ENCODE measurements around the gene MYBPC1. TPM values are rescaled to one million over a fixed set of nuclear protein-coding genes. Genes with fewer than 3 reads are reported as not detected.

MYBPC1 gene
- total and polyA plus RNA-seq, 2 of the 4 experiments (the other 2 are of a cell fraction), result not detected

GRCh38 chr12:101691503-101692096 is 96.8 kb downstream of the MYBPC1 start:
- H4K5ac ChIP-seq (ENCODE audit: low read depth, low read length), result no peak overlapping the region
- no peaks in the 10 kb centered on the region for H3K79me1 ChIP-seq (ENCODE audit: low read depth in 1 of 2, low read length in 2 of 2)
- no peaks in the 10 kb centered on the region for H4K20me1 ChIP-seq (ENCODE audit: insufficient read depth, low read length)
- H3K9ac ChIP-seq (ENCODE audit: low read depth, low read length), result no peak overlapping the region
- no peak overlapping the region for H3K4ac ChIP-seq (ENCODE audit: low read depth, low read length)
- ChIA-PET CTCF (no interaction called here), POLR2A (ENCODE audit: unreplicated experiment) (no interaction called here)
- H4K91ac ChIP-seq (ENCODE audit: insufficient read depth, low read depth, low read length), result no peak overlapping the region
- ATAC-seq (ENCODE audit: low read depth) (no peak), DNase-seq (no peak)
- no peak overlapping the region for H3K4me2 ChIP-seq (ENCODE audit: low read depth, low read length)
- H2AK9ac ChIP-seq (replicated peaks; ENCODE audit: low read depth, low read length, poor library complexity), result no peak overlapping the region
- H2BK20ac ChIP-seq (ENCODE audit: low read depth, low read length), result no peak overlapping the region
- peaks cover 2% of the 10 kb centered on the region for H3K9me3 ChIP-seq (ENCODE audit: control insufficient read depth, insufficient read depth, low read length)
- no peak for TF ChIP-seq MXI1 (IDR thresholded peaks at IDR 0.05; ENCODE audit: borderline replicate concordance, low read depth, low read length)
- no peak overlapping the region for H3K14ac ChIP-seq (replicated peaks; ENCODE audit: low read depth, low read length)
- no peak overlapping the region for H3K4me3 ChIP-seq (ENCODE audit: insufficient read depth, low read depth, low read length)
- no peak overlapping the region for H3K27ac ChIP-seq (ENCODE audit: insufficient read depth, low read length)
- no peak overlapping the region for H4K8ac ChIP-seq (ENCODE audit: low read depth in 2 of 2, low read length in 2 of 2)
- H2BK15ac ChIP-seq (ENCODE audit: low read depth, low read length), result no peak overlapping the region
- H3K4me1 ChIP-seq (ENCODE audit: control insufficient read depth, insufficient read depth, low read length), result peaks cover 5% of the 10 kb centered on the region
- H3K18ac ChIP-seq (ENCODE audit: low read depth, low read length), result no peak overlapping the region
- H2AK5ac ChIP-seq (ENCODE audit: low read depth, low read length), result no peak overlapping the region
- no peak overlapping the region for H2AFZ ChIP-seq (replicated peaks; ENCODE audit: low read length, poor library complexity)
- dilution Hi-C loops (cut with HindIII; ENCODE audit: low sequenced_read_pairs, unreplicated experiment), result no loop called here
- no peak overlapping the region for H2BK5ac ChIP-seq (ENCODE audit: low read depth, low read length, poor library complexity, severe bottlenecking)
- H3K36me3 ChIP-seq (ENCODE audit: control insufficient read depth, insufficient read depth, low read length), result no peaks in the 10 kb centered on the region
- H3K56ac ChIP-seq (ENCODE audit: extremely low read depth, insufficient read depth, low read length), result no peak overlapping the region
- no peaks in the 10 kb centered on the region for H3K27me3 ChIP-seq (ENCODE audit: control insufficient read depth, insufficient read depth, low read length)
- H2BK120ac ChIP-seq (ENCODE audit: low read depth, low read length), result no peak overlapping the region
- H3K23ac ChIP-seq (ENCODE audit: low read depth, low read length), result no peak overlapping the region
- no TSS peak for BruUV-seq (replicated peaks)
- in situ Hi-C loops (cut with MboI; ENCODE audit: low sequenced_read_pairs), result no loop called here
- no peaks in the 10 kb centered on the region for H3K9me1 ChIP-seq (ENCODE audit: insufficient read depth, low read length)
- intact Hi-C loops (cut with micrococcal nuclease), result no loop called here
- no CpG with 5 or more reads among the region's 1 CpG for WGBS, 2 experiments (ENCODE audit: extremely low coverage in 2 of 2, insufficient read length in 1 of 2)

All from IMR-90 (cell line).